Measurements from ENCODE around the gene ZYG11B. TPM values are rescaled to one million over a fixed set of nuclear protein-coding genes. Genes with fewer than 3 reads are reported as not detected.

ZYG11B gene
- polyA plus RNA-seq, 3 donors = 7.3 to 17.5 (median 15.8) TPM

DNA sequence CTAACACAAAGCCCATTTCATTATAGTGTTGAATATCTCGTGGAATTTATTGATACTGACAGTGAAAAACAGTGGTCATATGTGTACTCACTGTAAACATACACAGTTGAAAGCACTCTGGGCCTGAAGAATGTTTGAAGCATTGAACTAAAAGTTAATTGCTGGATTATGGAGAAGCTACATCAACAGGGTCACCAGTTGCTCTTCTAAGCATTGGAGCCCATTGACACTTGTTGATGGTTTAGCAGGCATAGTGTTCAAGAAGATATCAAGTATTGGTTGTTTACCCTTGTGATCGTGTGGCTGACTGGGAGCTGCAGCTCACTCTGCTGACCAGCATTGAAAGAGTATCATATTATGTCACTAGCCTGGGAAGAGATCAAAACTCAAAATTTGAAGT, 126.6 kb downstream of the ZYG11B start:
- peaks cover 2% of the 10 kb centered on the region in 2 donors for H3K27me3 ChIP-seq (ENCODE audit: control insufficient read depth in 2 of 2, insufficient read depth in 2 of 2, low read length in 2 of 2)
- intact Hi-C loops (cut with micrococcal nuclease) = no loop called here
- no peak overlapping the region for H2AFZ ChIP-seq (ENCODE audit: insufficient read depth, low read depth, low read length, poor library complexity, severe bottlenecking)
- 100% methylated on average over 1 of the region's 2 CpGs for WGBS (ENCODE audit: insufficient coverage)
- no peak for TF ChIP-seq CTCF (IDR thresholded peaks at IDR 0.05)
- no peak for DNase-seq
- H3K4me1 Mint-ChIP-seq = no peaks in the 10 kb centered on the region
- no peak overlapping the region for H3K4me3 ChIP-seq (replicated peaks in 1 of 3; ENCODE audit: low read depth in 2 of 3, low read length in 3 of 3)
- H3K79me2 ChIP-seq (ENCODE audit: insufficient read depth, low read length) = no peaks in the 10 kb centered on the region
- H3K36me3 Mint-ChIP-seq = no peaks in the 10 kb centered on the region
- H3K9ac ChIP-seq (ENCODE audit: insufficient read depth, low read length, poor library complexity, severe bottlenecking) = no peak overlapping the region
- H3K27ac ChIP-seq (ENCODE audit: low read depth in 1 of 2, low read length in 2 of 2) = no peak overlapping the region
- H3K9me3 Mint-ChIP-seq = no peaks in the 10 kb centered on the region
- H3K27ac Mint-ChIP-seq = no peak overlapping the region
- no peaks in the 10 kb centered on the region for H4K20me1 ChIP-seq (ENCODE audit: insufficient read depth, low read length)
- H3K4me2 ChIP-seq (replicated peaks; ENCODE audit: extremely low read depth, low read length, poor library complexity, severe bottlenecking) = no peak overlapping the region
- no peaks in the 10 kb centered on the region for H3K4me1 ChIP-seq (ENCODE audit: control insufficient read depth in 1 of 2, insufficient read depth in 2 of 2, low read length in 2 of 2)
- H3K4me3 Mint-ChIP-seq = no peak overlapping the region
- peaks cover 4 to 14% (median 4%) of the 10 kb centered on the region in 3 donors for H3K27me3 Mint-ChIP-seq (ENCODE audit: low read depth in 3 of 3)
- no peaks in the 10 kb centered on the region for H3K9me3 ChIP-seq (replicated peaks in 1 of 2; ENCODE audit: control insufficient read depth in 1 of 2, insufficient read depth in 1 of 2, low read length in 2 of 2)
- no peaks in the 10 kb centered on the region for H3K36me3 ChIP-seq (replicated peaks in 1 of 2; ENCODE audit: control insufficient read depth in 1 of 2, insufficient read depth in 2 of 2, low read length in 2 of 2)

GRCh38 chr1:52855584-52855983, 129.3 kb downstream of the ZYG11B start:
- no peaks in the 10 kb centered on the region for H3K9me3 ChIP-seq (replicated peaks in 1 of 2; ENCODE audit: control insufficient read depth in 1 of 2, insufficient read depth in 1 of 2, low read length in 2 of 2)
- TF ChIP-seq CTCF (IDR thresholded peaks at IDR 0.05) = no peak
- DNase-seq = no peak
- no peak overlapping the region for H2AFZ ChIP-seq (ENCODE audit: insufficient read depth, low read depth, low read length, poor library complexity, severe bottlenecking)
- no peaks in the 10 kb centered on the region for H3K79me2 ChIP-seq (ENCODE audit: insufficient read depth, low read length)
- Mint-ChIP-seq H3K27ac (no peak overlapping the region), H3K4me3 (no peak overlapping the region), H3K27me3 (ENCODE audit: low read depth in 3 of 3) (peaks cover 4 to 8% (median 7%) of the 10 kb centered on the region in 3 donors), H3K36me3 (no peaks in the 10 kb centered on the region), H3K4me1 (no peaks in the 10 kb centered on the region), H3K9me3 (no peaks in the 10 kb centered on the region)
- no peaks in the 10 kb centered on the region for H3K36me3 ChIP-seq (replicated peaks in 1 of 2; ENCODE audit: control insufficient read depth in 1 of 2, insufficient read depth in 2 of 2, low read length in 2 of 2)
- WGBS (ENCODE audit: insufficient coverage) = no CpG with 5 or more reads among the region's 4 CpGs
- no peak overlapping the region for H3K4me2 ChIP-seq (replicated peaks; ENCODE audit: extremely low read depth, low read length, poor library complexity, severe bottlenecking)
- H3K27me3 ChIP-seq (ENCODE audit: control insufficient read depth in 2 of 2, insufficient read depth in 2 of 2, low read length in 2 of 2) = peaks cover 2% of the 10 kb centered on the region in 2 donors
- H3K9ac ChIP-seq (ENCODE audit: insufficient read depth, low read length, poor library complexity, severe bottlenecking) = no peak overlapping the region
- no peak overlapping the region for H3K4me3 ChIP-seq (replicated peaks in 1 of 3; ENCODE audit: low read depth in 2 of 3, low read length in 3 of 3)
- intact Hi-C loops (cut with micrococcal nuclease) = no loop called here
- H3K27ac ChIP-seq (ENCODE audit: low read depth in 1 of 2, low read length in 2 of 2) = no peak overlapping the region
- no peaks in the 10 kb centered on the region for H3K4me1 ChIP-seq (ENCODE audit: control insufficient read depth in 1 of 2, insufficient read depth in 2 of 2, low read length in 2 of 2)
- no peaks in the 10 kb centered on the region for H4K20me1 ChIP-seq (ENCODE audit: insufficient read depth, low read length)

All from CD14-positive monocyte (primary cell).